NOMO-1 treated with DMSO at 0.1 percent for 48 hours (cell line): ENCODE measurements around the gene FIBCD1.
"Not testable (repeated sequence)": the region's sequence is repeated elsewhere in the genome, so short reads cannot be mapped to it uniquely, and the experiment has no call there.

ENCODE experiments used
- DNase-seq: peaks from one replicate; lab custom pipeline; 2025; ENCODE audit not compliant: unreplicated experiment; lab: John Stamatoyannopoulos, UW

Gene FIBCD1

GRCh38 chr9:130910670-130911069, 28.4 kb downstream of the FIBCD1 start:
- not testable (repeated sequence) for DNase-seq

DNA sequence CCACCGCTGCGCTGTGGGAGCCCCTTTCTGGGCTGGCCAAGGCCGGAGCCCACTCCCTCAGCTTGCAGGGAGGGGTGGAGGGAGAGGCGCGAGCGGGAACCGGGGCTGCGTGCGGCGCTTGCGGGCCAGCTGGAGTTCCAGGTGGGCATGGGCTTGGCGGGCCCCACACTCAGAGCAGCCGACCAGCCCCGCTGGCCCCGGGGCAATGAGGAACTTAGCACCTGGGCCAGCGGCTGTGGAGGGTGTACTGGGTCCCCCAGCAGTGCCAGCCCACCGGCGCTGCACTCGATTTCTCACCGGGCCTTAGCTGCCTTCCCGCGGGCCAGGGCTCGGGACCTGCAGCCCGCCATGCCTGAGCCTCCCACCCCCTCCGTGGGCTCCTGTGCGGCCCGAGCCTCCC, 29.0 kb downstream of the FIBCD1 start:
- not testable (repeated sequence) for DNase-seq

DNA sequence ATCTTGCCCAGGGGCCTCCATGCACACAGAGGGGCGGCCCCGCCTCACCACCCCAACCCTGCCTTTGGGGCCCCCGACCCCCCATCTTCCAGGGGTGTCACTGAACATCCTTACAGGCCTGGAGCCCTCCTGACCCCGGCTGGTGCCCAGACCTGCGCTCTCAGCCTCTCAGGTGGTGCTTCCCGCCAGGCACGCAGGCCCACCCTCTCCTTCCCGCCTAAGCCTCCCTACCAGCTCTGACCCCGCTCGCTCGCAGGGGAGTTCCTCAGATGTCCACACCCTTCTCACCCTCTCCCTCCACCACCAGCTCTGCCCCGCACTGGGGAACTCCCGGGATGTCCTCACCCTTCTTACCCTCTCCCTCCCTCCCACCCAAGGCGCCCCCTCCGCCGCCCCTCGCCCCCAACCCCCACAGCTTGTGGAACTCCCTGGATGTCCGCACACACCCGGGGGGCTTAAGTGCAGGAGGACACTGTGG, 30.1 kb downstream of the FIBCD1 start:
- no peak for DNase-seq

DNA sequence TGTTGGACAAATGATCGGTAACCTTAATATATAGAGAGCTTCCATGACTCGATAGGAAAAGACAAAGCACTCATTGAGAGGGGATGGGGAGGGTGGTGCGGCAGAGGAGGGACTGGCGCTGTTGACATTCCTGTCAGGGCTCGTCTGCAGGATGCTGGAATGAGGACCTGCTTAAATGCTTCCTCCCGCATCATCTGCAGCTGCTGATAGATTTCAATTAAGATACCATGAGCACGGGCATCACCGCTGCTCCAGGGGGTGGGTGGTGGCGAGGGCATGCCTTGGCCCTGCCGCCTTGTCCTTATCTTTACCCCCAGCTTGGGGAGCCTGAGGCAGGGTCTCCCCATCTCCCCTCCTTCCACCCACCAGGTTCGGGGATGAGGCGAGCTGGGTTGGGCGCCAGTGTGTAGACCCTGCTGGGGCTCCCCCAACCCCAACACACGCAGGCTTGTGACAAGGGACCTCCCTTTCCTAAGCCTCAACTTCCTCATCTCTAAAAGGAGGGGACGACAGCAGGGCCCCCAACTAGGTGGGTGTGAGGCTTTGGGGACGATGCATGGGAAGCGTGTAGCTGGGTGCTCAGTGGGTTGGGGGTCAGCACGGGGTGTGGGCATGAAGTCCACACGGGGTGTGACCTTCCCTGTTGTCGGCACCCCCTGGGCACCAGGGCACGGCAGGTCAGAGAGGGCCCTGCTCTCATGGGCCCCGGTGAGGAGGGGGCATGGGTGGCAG, 30.7 kb downstream of the FIBCD1 start:
- DNase-seq = no peak

- DNase-seq = no peak
These were observed 32.2 kb downstream of the FIBCD1 start for GRCh38 chr9:130906735-130907416.

- no peak for DNase-seq
These were observed 32.9 kb downstream of the FIBCD1 start for GRCh38 chr9:130905902-130906734.

GRCh38 chr9:130905125-130905901, 33.7 kb downstream of the FIBCD1 start:
- no peak for DNase-seq

DNA sequence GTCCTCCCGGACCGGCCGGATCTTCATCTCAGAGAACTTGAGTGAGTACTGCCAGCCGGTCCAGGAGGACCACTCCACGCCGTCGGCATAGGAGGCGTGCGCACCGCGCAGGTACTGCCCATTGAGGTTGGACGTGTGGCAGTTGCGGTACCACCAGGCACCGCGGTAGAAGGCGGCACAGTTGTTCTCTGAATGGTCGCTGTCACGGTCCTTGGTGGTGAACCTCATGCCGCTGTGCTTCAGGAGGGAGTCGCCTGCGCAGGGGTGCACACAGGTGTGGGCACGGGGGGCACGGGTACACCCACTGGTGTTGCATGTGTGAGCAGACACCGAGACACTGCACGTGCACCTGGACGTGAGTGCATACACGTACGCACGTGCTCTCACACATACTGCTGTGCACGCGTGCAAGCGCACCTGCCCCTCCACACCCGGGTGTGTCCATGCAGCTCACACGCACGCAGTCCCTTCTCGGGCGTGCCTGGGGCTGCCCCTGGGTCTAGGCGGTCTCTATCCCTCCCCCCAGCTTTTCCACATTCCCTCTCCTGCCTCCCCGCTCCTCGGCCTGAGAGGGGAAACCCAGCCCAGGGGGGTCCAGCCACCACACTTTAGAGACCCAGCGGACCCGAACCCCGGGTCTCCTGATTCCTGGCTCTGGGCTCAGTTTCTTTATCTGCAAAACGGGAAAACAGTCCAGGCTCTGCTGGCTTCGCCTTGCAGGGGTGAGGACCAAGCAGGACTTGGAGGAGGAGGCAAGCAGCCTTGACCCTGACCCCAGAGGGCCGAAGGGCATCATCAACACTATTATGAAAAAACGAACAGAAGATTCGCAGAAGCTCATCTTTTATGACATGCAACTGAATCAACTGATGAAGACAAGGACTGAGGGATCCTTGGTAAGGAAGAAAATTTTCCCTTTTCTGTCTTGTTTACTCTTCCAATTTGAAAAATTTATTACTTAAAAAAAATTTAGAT, 34.7 kb downstream of the FIBCD1 start:
- no peak for DNase-seq

- no peak for DNase-seq
These were observed 35.6 kb downstream of the FIBCD1 start for GRCh38 chr9:130903194-130904069.

GRCh38 chr9:130902204-130903185, 36.6 kb downstream of the FIBCD1 start:
- DNase-seq = no peak

GRCh38 chr9:130901498-130902203, 37.4 kb downstream of the FIBCD1 start:
- DNase-seq = no peak

DNA sequence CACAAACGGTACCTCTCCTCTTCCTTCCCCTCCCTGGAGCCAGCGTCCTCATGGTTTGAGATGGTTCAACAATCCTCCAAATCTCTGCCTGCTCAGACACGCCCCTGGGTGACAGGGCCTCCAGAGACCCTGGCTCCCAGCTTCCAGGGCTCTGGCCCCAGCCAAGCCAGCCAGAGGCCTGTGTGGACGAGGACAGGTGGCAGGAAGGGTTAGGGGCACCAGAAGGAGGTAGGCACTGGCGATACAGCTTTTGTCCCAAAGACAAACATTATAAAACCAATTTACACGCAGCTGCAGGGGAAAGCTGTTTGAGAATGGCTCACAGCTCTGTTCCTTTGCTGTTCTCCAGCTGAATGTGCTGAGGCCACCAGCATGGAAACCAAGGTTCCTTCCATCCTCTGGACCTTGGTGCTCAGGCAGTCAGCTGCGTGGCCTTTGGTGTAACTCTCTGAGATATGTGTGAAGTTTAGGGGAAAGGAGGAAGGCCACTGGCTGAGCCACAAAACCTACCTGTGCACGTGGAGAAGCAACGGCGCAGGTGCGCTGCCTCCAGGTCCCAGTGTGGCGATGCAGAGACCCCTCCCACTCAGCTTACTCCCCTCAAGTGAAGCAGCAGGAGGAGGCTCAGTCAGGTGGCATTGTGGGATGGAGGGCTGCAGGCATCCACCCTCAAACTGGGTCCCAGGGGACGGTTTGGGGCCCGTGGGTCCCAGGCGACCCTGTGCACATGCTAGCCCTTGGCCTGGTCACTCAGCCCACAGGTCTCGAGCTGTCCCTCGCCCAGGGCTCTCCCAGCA, 38.1 kb downstream of the FIBCD1 start:
- DNase-seq = no peak

DNA sequence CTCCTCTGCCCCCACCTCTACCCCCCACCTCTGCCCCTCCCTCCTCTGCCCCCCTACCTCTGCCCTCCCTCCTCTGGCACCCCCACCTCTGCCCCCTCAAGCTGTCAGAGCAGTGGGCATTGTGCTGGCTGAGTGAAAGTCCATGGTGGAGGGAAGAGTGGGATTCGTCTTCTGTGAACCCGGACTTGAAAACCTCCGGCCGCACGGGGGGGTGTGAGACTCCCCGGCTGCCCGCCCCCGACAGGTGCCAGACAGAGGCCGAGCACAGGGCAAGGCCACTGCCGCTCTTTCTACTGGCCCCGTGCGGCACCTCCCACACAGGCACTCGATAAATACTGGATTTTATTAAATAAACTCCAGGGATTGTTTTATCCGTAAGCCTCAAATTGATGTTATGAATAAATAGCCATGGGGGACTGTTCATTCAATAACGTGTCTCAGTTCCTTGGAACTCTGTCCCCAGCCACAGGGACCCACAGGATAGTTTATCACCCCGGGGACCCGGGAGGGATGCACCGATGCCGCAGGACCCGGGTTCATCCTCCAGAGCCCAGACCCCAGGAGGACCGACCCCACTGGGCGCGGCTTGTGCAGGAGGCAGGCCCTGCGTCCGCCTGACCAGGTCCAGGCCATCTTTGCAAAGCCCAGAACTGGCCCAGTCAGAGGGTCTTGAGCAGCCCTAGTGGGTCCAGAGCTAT, 39.8 kb downstream of the FIBCD1 start:
- no peak for DNase-seq

GRCh38 chr9:130898552-130898852, 40.5 kb downstream of the FIBCD1 start:
- DNase-seq = no peak

DNA sequence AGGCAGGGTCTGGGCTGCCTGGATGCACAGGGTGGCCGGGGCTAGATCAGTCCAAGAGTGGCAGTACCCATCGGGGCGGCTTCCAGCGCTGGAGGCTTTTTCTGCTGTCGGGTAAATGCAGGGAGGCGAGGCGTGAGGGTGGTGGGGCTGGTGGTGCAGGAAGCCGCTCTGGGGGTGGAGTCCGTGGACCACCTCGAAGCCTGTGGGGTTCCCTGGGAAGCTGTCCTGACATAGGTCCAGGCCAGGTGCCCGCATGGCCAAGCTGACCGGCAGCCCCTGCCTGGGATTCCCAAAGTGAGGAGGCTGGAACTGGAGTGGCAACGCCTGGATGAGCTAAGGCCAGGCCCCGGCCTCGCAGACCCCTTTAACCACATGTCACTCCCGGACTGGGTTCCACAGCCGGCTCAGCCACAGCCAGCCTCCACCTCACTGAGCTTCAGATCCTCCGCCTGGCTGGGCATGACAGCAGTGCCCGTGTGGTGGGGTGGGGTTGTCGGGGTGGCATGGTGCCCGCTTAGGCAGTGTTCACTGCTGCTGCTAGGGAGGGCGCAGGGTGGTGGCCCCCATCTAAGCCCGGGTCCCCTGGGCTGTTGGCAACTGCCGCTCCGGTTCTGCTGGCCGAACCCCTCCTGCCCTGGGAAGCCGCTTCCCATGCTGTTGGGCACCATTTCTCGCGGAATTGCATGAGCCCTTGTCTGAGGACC, 41.0 kb downstream of the FIBCD1 start:
- DNase-seq = no peak
